Measurements from ENCODE around the gene SUGP2. TPM values are rescaled to one million over a fixed set of nuclear protein-coding genes. Genes with fewer than 3 reads are reported as not detected.

SUGP2 gene
- total and polyA plus RNA-seq, 2 experiments from 2014 or later, result 28.8 to 29.7 TPM

GRCh38 chr19:19010551-19010950 is 22.8 kb downstream of the SUGP2 start:
- no peaks in the 10 kb centered on the region for H4K20me1 ChIP-seq (ENCODE audit: insufficient read depth)

GRCh38 chr19:19009951-19010350 is 23.4 kb downstream of the SUGP2 start:
- H3K36me3 ChIP-seq (ENCODE audit: low read depth), result peaks cover 41% of the 10 kb centered on the region
- H3K27me3 ChIP-seq (replicated peaks; ENCODE audit: insufficient read depth), result no peaks in the 10 kb centered on the region
- no peaks in the 10 kb centered on the region for H3F3A ChIP-seq (ENCODE audit: insufficient read depth)
- H2AFZ ChIP-seq, result no peak overlapping the region
- no peak overlapping the region for H3K9ac ChIP-seq
- no peak overlapping the region for H3K27ac ChIP-seq
- TF ChIP-seq EZH2 (IDR thresholded peaks at IDR 0.05; ENCODE audit: insufficient read depth, poor library complexity, severe bottlenecking) (no peak), EZH2phosphoT487 (IDR thresholded peaks at IDR 0.05; ENCODE audit: insufficient read depth, low read depth) (no peak)
- H3K9me2 ChIP-seq (ENCODE audit: insufficient read depth), result no peaks in the 10 kb centered on the region
- H4K20me1 ChIP-seq (ENCODE audit: insufficient read depth), result no peaks in the 10 kb centered on the region
- H3K4me1 ChIP-seq (ENCODE audit: insufficient read depth), result no peaks in the 10 kb centered on the region
- 93 to 96% methylated on average over 18 of the region's 18 CpGs for WGBS, 2 experiments (ENCODE audit: low coverage in 1 of 2, low lambda C conversion rate in 2 of 2, missing lambda C conversion rate in 2 of 2)
- in situ Hi-C loops (cut with MboI), result no loop called here
- H3K4me2 ChIP-seq (ENCODE audit: unreplicated experiment), result no peak overlapping the region
- H3K9me3 ChIP-seq (ENCODE audit: low read depth), result no peaks in the 10 kb centered on the region
- peaks cover 36% of the 10 kb centered on the region for H3K79me2 ChIP-seq (ENCODE audit: insufficient read depth)
- no peak for DNase-seq
- H3K4me3 ChIP-seq, result no peak overlapping the region

More at GRCh38 chr19:19010551-19010950, 22.8 kb downstream of the SUGP2 start:
- Histone ChIP-seq H3K27me3 (replicated peaks; ENCODE audit: insufficient read depth) (no peaks in the 10 kb centered on the region), H3F3A (ENCODE audit: insufficient read depth) (no peaks in the 10 kb centered on the region), H3K4me1 (ENCODE audit: insufficient read depth) (no peaks in the 10 kb centered on the region), H3K79me2 (ENCODE audit: insufficient read depth) (peaks cover 41% of the 10 kb centered on the region), H3K9ac (no peak overlapping the region), H3K9me3 (ENCODE audit: low read depth) (no peaks in the 10 kb centered on the region), H3K9me2 (ENCODE audit: insufficient read depth) (no peaks in the 10 kb centered on the region), H3K27ac (no peak overlapping the region), H3K4me2 (ENCODE audit: unreplicated experiment) (no peak overlapping the region), H3K36me3 (ENCODE audit: low read depth) (peaks cover 41% of the 10 kb centered on the region), H2AFZ (no peak overlapping the region), H3K4me3 (no peak overlapping the region)
- no peak for TF ChIP-seq EZH2phosphoT487 (IDR thresholded peaks at IDR 0.05; ENCODE audit: insufficient read depth, low read depth)
- no peak for TF ChIP-seq EZH2 (IDR thresholded peaks at IDR 0.05; ENCODE audit: insufficient read depth, poor library complexity, severe bottlenecking)
- no peak for DNase-seq
- 88 to 97% methylated on average over 5 of the region's 5 CpGs for WGBS, 2 experiments (ENCODE audit: low coverage in 1 of 2, low lambda C conversion rate in 2 of 2, missing lambda C conversion rate in 2 of 2)
- in situ Hi-C loops (cut with MboI), result no loop called here

GRCh38 chr19:19006213-19006612 is 27.1 kb downstream of the SUGP2 start:
- in situ Hi-C loops (cut with MboI), result no loop called here
- Histone ChIP-seq H3K4me1 (ENCODE audit: insufficient read depth) (no peaks in the 10 kb centered on the region), H3K36me3 (ENCODE audit: low read depth) (peaks cover 31% of the 10 kb centered on the region), H3K9ac (no peak overlapping the region), H3F3A (ENCODE audit: insufficient read depth) (peaks cover 5% of the 10 kb centered on the region; the same call in 1 of the 2 replicates), H3K27ac (no peak overlapping the region), H3K27me3 (replicated peaks; ENCODE audit: insufficient read depth) (no peaks in the 10 kb centered on the region), H3K9me2 (ENCODE audit: insufficient read depth) (no peaks in the 10 kb centered on the region), H3K79me2 (ENCODE audit: insufficient read depth) (peaks cover 6% of the 10 kb centered on the region; the same call in 1 of the 2 replicates), H3K4me3 (no peak overlapping the region), H3K9me3 (ENCODE audit: low read depth) (no peaks in the 10 kb centered on the region), H2AFZ (no peak overlapping the region), H4K20me1 (ENCODE audit: insufficient read depth) (no peaks in the 10 kb centered on the region), H3K4me2 (ENCODE audit: unreplicated experiment) (no peak overlapping the region)
- TF ChIP-seq EZH2phosphoT487 (IDR thresholded peaks at IDR 0.05; ENCODE audit: insufficient read depth, low read depth), result no peak
- no peak for TF ChIP-seq EZH2 (IDR thresholded peaks at IDR 0.05; ENCODE audit: insufficient read depth, poor library complexity, severe bottlenecking)
- peak; percentile 30 for DNase-seq
- WGBS, 2 experiments (ENCODE audit: low coverage in 1 of 2, low lambda C conversion rate in 2 of 2, missing lambda C conversion rate in 2 of 2), result 46 to 54% methylated on average over 3 of the region's 3 CpGs

DNA sequence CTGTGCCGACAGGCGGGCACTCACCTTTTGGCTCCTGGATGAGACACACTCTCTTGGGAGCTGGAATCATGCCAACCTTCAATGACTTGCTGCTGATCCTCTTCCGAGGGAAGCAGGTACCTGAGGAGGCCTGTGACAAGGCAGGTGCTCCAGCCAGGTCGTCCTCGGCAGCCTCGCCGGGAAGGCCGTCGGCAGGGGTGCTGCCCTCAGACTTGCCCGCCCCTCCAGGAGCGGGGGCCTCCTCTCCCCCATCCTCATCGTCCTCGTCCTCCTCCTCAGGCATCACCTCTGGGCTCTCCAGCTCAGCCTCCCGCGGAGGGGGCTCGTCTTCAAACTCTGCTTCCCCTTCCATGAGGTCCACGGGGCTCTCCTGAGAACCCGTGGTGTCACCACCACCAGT is 29.2 kb downstream of the SUGP2 start:
- H3K4me1 ChIP-seq (ENCODE audit: insufficient read depth), result no peaks in the 10 kb centered on the region
- no peak overlapping the region for H2AFZ ChIP-seq
- 91 to 94% methylated on average over 12 to 18 of the region's 18 CpGs for WGBS, 2 experiments (ENCODE audit: low coverage in 1 of 2, low lambda C conversion rate in 2 of 2, missing lambda C conversion rate in 2 of 2)
- H3K36me3 ChIP-seq (ENCODE audit: low read depth), result peaks cover 23% of the 10 kb centered on the region
- no peak overlapping the region for H3K4me3 ChIP-seq
- H3K4me2 ChIP-seq (ENCODE audit: unreplicated experiment), result no peak overlapping the region
- DNase-seq, result no peak
- no peaks in the 10 kb centered on the region for H3K27me3 ChIP-seq (replicated peaks; ENCODE audit: insufficient read depth)
- peaks cover 7% of the 10 kb centered on the region; the same call in 1 of the 2 replicates for H3F3A ChIP-seq (ENCODE audit: insufficient read depth)
- H4K20me1 ChIP-seq (ENCODE audit: insufficient read depth), result no peaks in the 10 kb centered on the region
- H3K79me2 ChIP-seq (ENCODE audit: insufficient read depth), result peaks cover 4% of the 10 kb centered on the region; the same call in 1 of the 2 replicates
- no peak overlapping the region for H3K9ac ChIP-seq
- in situ Hi-C loops (cut with MboI), result no loop called here
- H3K9me3 ChIP-seq (ENCODE audit: low read depth), result no peaks in the 10 kb centered on the region
- no peaks in the 10 kb centered on the region for H3K9me2 ChIP-seq (ENCODE audit: insufficient read depth)
- H3K27ac ChIP-seq, result no peak overlapping the region
- no peak for TF ChIP-seq EZH2 (IDR thresholded peaks at IDR 0.05; ENCODE audit: insufficient read depth, poor library complexity, severe bottlenecking)
- no peak for TF ChIP-seq EZH2phosphoT487 (IDR thresholded peaks at IDR 0.05; ENCODE audit: insufficient read depth, low read depth)

Data from GM23248 (cell line).